HG03432 (cell line): ENCODE results near the gene TAGLN2.
"Not testable (repeated sequence)": the region's sequence is repeated elsewhere in the genome, so short reads cannot be mapped to it uniquely, and the experiment has no call there.

ENCODE experiments used
- ATAC-seq: cut with Tn5 transposase; IDR thresholded peaks from one replicate; pipeline ENCODE4 v1.9.1; 2021; ENCODE audit warnings: mild to moderate bottlenecking, moderate library complexity; ENCODE audit not compliant: unreplicated experiment

The TAGLN2 gene

DNA sequence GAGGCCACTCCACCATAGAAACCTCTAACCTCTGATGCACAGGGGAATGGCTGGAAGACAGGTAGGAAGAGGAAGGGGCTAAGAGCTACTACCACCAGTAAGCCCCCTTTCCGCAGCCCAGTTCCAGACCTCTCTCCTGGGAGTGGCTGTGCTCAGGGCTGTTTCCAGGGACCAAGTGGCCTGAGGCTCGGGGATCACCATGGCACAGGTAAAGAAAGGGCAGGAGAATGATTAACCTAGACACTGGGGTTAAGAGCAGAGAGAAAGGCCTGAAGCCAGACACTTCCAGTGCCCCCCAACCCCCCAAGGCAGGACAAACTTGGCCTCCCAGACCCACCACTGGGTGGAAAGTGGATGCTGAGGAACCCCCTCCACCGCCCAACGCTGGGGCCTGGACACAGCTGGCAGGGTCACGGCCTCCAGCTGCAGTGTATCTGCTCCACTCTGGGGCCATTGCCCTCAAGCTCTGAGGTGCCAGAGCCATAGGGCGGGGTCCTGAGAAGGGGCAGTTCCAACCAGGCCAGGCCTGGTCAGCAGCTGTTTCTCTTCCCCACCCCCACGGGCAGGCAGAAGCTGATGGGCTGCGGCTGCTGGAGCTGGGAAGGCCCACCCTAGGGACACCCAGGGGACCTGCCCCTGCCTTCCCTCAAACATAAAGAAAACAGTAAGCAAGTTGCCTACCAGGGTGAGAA, 2.6 kb downstream of the TAGLN2 start:
- ATAC-seq = peak; percentile 0

DNA sequence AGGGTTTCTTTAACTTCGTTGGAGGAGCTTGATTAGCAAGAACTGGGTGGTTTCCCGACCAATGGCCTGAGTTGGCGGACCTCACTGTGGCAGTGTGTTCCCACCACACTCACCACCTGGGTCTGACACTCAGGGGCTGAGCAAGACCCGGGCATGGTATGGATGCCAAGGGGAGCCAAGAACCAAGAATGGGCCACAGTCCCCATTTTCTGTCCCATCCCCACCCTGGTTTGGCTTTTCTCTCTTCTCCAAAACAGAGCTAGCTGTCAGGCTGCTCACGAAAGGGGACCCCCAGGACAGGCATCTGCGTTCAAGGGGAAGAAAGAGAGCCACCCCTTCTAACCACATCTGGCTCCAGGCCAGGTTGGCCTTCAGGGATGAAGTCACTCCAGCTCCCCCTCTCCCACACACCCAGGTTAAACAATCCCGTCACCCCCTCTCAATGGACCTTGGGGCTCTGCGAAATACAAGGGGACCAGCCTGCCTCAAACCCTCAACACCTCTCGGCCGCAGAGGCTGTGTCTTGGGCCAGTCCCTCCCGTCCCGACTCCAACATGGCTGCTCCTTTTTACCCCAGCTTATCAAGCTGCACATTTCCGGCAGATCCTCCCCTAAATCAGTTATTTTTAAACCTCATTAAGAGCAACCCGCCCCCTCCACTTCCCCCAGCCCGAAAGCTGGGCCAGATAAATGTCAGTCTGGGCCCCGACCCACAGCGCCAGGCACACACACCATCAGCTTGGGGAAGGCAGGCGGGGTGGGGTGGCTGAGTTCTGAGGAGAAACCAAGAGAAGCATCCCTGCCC, 3.4 kb downstream of the TAGLN2 start:
- no peak for ATAC-seq

DNA sequence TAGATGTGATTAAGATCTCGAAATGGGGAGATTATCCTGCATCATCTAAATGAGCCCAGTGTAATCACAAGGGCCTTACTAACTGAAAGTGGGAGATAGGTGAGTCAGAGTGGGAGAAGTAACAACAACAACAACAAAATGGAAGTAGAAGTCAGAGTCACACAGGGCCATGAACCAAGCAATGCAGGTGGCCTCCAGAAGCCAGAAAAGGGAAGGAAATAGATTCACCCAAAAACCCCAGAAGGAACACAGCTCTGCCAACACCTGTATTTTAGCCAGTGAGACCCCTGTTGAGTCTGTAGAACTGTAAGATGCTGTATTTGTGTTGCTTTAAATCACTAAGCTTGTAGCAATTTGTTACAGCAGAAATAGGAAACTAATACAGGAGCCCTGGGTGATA, 4.1 kb downstream of the TAGLN2 start:
- ATAC-seq = peak; percentile 25

DNA sequence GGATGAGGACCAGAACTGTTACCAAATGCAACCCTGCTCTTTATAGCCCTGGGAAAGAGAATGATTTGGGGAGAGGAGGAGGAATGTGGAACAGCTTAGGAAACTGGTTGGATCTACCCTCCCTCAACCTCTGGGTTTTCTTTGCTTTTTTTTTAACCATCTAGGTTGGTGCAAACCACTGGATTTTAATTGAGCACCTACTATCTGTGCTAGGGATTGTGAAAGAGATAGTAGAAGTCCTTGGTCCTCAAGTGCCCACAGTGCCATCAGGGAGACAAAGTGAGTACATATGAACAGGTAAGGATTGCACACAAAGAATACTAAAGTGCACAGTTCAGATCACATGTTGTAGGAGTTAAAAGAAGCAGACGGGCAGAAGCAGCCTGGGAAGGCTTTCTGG, 4.7 kb downstream of the TAGLN2 start:
- ATAC-seq = no peak

DNA sequence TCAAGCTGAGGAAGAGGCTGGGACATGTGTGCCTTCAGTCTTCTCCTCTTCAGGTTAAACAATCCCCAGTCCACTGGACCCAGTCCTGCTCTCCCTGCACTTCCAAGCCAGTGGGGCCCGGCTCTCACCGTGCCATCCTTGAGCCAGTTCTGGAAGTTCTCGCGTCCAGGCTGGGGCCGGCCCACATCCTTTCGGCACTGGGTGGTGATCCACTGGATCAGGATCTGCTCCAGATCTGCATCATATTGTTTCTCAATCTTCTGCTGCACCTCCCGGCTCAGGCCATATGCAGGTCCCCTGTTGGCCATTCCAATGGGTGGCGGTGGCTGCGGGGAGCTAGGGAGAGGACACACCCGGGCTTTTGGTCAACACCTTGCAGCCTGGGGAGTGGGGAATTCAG, 5.1 kb downstream of the TAGLN2 start:
- ATAC-seq = no peak

DNA sequence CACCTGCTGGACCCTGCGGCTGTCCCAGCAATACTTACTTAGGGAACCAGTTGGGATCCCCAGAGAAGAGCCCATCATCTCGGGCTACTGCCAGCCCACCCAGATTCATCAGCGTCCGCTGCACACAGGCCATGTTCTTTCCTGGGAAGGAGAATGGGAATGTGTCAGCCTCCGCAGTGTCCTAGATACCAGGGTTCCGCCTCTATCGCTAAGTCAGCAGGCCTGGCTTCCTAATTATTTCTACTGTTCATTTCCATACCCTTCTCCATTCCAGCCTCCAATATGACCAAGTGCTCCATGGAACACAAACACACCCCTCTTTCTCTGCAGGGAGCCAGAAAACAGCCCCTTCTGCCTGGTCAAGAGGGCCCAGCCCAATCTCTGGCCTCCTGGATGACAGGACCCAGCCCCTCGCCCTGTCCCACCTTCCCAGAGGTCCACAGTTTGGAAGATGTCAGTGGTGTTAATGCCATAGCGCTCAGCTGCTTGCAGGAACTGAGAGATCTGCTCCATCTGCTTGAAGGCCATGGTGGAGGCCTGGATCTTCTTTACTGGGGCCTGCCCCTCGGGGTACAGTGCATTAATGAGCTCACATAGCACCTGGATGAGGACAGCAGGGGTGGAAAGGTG, 6.0 kb downstream of the TAGLN2 start:
- no peak for ATAC-seq

DNA sequence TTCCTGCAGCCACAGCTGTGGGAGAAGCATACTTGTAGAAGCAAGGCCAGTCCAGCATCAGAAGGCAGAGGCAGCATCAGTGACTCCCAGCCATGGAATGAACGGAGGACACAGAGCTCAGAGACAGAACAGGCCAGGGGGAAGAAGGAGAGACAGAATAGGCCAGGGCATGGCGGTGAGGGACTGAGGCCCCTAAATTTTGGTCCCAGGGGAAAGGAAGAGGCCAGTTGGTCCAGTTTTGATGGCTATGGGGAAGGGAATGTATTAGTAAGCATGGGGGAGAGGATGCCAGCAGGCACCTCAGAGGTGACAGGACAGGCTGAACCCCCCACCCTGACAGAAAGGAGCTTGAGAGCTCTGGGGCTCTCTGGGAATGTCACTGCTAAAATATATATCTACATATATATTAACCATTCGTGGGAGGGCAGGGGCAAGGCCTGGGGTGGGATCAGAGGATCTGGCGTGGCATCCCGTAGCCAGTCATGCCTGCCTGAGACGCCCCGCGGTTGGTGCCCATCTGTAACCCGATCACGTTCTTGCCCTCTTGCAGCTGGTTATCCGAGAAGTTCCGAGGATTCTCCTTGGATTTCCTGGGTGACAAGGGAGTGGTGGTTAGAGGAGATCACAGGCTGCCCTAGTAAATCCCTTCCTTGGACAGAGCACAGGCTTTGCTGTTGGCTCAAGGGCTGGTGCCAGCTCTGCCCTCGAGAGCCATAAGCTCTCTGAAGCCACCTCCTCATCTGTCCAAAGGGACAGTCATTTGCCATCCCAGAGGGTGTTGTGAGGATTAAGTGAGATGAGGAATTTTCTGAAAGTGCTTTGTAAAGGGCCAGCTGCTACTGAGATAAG, 6.7 kb downstream of the TAGLN2 start:
- ATAC-seq = no peak

DNA sequence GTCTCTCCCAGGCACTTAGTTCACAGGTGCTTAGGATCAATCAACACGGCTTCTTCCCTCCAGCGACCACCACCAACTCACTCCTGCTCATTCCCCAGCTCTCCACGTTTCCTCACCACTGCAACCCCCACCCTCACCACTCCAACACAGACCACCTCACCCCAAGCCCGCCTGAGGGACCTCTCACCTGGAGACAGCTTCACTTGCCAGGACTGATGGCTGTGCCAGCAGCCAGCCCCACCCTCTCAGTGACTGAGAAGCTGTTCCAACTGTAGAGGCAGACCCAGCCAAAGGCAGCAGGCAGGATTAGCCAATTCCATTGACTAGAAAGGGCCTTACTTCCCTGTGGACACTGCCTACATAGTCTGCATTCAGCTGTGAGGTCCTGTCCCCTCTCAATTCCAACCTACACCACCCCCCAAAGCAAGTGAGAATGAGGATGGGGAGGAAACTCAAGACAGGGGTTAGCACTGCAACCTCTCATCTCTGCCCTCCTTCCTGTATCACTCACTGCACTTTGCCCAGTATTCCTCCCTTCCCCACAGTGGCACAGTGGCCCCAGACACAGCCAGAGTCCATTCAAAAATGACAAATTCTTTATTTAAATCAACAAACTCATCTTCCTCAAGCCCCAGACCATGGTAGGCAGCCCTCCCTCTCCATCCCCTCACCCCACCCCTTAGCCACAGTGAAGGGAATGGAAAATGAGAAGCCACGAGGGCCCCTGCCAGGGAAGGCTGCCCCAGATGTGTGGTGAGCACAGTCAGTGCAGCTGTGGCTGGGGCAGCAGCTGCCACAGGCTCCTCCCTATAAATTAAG, 7.6 kb downstream of the TAGLN2 start:
- ATAC-seq = no peak

DNA sequence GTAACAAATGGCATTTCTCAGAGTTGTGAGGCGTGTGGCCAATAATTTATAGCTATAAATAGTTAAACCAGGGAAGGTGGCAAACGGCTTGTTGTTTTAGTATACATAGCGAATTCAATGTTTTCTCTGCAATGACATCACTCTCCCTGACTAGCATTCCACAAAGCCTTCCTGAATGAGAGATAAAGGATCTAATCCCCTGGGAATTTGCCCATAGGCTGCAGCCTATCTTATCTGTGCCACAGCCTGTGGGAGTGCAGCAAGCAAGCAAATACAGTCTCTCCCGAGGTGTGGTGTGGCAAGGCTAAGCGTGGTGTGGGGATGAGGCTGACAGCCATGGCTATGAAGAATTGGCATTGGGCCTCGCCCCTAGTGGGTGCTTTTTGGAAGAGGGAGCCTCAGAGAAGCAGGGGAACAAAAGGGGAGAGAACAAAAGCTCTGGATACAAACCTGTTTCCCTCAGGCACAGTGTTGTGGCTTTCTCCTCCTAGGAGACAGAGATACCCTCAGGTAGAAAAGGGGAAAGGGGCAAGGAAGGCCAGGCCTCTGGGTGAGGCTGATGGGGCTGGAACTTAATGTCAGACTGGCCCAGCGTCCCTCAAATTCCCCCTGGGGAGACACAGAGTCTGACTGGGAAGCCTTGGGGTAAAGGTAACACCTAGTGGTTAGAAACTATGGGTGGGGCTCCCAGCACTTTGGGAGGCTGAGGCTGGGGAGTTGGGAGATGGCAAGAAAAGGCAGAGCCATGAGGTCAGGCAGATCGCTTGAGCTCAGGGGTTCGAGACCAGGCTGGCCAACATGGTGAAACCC, 8.9 kb downstream of the TAGLN2 start:
- no peak for ATAC-seq

DNA sequence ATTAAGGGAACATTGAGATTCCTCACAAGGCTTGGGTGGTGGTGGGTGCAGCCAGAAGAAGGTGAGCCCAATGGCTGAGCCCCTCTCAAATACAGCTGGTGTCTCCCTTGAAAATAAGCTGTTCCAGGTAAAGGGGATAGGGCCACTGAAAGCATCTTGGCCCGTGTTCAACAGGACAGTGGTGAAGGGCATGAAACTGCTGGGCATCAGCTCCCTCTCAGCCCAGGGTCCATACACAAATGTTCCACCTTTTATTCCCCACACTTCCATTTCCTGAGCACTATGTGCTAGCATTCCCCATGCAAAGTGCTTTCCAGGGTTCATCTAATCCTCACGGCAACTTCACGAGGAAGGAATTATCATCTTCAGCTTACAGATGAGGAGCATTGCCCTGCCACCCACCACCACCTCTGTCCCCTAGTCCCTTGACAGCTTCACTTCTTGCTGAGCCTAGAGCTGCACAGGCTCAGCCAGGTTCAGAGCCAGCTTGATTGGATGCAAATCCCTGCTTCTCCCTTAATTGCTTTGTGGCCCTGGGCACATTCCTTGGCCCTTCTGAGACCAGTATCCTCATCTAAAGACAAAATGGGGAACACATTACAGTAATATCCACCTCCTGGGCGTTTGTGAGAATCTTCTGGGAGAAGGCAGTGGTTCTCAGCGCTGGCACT, 9.6 kb downstream of the TAGLN2 start:
- no peak for ATAC-seq

DNA sequence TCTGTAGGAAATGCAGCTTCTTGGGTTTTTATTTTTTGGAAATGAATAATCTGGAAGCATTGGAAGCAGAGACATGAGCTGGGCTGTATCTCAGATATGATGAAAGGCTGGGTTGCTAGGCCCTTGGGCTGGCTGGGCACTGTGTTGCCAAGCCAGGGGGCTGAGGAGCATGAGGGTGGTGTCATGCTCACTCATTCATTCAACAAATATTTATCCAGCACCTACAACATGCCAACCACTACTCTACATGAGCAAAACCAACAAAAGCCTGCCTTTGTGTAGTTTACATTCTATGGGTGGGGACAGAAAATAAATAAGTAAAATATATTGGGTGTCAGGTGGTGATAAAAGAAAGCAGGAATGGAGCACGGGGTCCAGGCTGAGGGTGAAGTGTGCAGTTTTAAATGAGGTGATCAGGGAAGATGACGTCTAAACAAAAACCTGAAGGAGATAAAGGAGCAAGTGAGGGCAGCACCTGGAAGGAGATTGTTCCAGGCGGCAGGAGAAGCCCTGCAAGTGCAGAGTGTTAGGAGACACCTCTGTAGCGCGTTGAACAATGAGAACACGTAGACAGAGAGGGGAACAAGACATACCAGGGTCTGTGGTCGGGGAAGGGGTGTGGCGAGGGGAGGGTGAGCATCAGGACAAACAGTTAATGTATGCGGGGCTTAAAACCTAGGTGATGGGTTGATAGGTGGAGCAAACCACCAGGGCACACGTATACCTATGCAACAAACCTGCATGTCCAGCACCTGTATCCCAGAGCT, 10.9 kb downstream of the TAGLN2 start:
- ATAC-seq = no peak

DNA sequence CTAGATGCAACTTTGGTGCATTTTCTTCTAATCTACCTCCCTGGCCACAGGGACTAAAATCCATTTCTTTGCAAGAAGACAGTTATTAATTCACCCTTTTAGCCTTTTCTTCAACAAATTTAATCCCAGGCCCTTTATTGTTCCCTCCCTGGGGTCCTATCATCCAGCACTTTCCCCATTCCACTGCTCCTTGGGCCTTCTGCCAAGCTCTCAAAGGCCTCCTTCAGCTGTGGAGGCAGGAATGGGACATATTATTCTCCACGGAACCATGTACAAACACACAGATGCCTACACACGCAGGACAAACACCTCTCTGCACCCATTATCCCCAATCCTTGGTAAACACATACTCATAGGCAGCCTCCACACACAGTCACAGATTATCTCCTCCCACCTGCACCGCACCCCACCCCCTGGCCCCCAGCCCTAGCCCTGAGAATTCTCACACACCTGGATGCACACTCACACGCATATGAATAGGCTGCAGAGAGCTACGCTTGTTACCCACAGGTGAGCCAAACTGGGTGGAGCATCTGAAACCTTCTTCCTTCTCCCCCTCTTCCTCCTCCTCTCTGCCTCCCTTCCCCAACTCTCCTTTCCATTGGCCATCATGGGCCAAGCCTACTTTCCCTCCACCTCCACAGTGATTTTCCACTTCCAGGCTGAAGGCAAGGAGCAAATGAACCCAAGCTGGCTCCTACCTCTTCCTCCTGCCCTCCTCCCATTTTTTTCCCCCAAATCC, 11.7 kb downstream of the TAGLN2 start:
- ATAC-seq = no peak

DNA sequence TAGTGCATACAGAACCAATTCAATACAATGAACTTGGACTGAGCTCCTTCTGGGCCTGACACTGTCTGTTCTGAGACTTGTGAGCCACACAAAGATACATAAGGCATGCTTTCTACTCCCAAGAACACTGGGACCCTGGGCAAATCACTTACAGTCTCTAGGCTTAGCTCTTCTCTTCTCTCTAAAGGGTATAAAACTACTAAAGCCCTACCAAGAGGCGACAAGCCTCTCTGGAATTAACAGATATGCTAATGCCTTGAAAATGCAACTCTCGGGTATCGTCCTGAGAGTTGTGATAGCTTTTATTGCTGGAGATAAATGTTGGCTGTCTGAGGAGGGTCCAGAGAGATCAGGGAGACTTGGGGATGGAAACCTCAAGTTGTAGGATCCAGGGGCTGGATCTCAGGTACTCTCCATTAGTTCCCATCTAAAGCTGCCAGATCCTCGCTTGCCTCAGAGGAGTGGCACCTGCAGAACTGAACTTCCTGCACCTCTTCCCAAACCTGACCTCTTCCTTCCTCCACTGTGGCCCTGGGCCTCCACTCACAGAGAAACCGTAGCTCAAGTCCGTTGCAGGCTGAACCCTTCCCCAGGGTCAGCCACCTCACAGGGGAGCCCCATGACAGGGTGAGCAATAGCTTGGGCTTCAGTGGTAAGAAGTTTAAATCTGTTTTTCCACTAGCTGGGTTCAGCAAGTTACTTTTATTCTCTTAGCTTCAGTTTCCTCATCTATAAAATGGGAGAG, 13.8 kb downstream of the TAGLN2 start:
- no peak for ATAC-seq

DNA sequence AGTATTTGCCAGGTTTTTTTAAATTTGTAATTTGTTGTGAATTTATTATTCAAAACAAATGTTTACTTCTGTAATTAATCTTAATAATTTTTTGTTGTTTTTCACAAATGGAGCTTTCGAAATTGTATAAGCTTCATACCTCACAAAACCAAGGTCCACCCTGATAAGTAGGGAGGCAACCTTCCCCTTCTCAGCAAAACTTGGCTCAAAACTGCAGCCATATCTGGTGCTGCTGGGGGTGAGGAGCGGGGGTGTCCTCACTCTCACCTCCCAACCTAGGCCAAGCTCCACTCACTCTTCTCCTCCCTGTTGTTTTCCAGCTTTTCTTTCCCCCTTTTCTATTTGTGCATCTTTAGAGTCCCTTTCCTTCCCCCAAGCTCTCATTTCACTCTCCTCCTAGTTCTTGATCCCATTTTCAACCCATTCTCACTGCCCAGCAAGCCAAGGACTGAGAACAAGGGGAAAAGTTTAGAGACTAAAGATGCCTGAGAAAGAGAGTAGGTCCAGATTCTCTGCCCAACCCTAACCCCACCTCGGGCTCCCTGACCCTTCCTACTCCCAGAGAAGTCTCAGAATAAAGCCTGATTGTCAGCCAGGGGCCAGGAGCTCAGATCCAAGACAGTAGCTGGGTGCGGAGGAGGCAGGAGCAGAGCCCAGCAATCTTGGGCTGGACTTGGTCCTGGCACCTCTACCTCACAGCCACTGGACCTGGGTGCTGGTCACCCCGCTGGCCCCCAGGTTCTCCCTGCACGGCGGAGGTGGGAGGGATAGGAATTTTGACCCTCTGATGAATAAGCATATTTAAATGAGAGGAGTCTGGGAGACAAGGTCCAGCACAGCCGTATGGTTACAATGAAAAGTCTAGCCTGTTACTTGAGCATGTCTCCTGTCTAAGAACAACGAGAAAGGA, 17.0 kb downstream of the TAGLN2 start:
- ATAC-seq = no peak

DNA sequence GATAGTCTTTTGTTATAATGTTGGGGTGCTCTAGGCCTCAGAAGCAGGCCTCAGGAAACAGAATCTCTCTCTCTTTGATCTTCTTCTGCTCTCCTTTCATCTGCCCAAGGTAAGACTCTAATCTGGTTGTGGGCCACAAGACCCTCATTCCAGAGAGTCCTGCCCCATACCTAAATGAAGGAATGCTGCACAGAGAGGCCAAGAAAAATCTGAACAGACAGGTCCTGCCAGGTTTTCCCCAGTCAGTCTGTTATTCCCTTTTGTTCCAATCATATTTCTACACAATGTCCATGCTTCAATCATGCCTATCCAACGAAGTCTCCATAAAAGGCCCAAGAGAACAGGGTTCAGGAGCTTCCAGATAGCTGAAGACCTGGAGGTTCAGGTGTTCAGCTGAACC, 18.3 kb downstream of the TAGLN2 start:
- no peak for ATAC-seq

DNA sequence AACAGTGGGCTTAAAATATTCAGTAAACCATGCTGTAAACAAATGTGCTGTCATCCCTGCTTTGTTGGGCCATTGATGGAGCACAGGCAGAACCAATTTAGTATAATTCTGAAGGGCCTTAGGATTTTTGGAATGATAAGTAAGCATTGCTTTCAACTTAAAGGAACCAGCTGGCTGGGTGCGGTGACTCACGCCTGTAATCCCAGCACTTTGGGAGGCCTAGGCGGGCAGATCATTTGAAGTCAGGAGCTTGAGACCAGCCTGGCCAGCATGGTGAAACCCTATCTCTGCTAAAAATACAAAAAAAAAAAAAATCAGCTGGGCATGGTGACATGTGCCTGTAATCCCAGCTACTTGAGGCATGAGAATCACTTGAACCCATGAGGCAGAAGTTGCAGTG, 21.3 kb downstream of the TAGLN2 start:
- ATAC-seq = not testable (repeated sequence)
